ENCODE results near the gene HLA-E. TPM values are rescaled to one million over a fixed set of nuclear protein-coding genes. Genes with fewer than 3 reads are reported as not detected.

The HLA-E gene
- total RNA-seq, 5 donors from 2014 or later (not counting 1 experiment from before 2014, with no cell fraction given), result 1,114 to 1,417 (median 1,253) TPM

- Histone ChIP-seq H3K27me3 (replicated peaks in 1 of 2; ENCODE audit: control insufficient read depth in 2 of 2, extremely low read depth in 1 of 2, insufficient read depth in 2 of 2, low read length in 1 of 2) (peaks cover 30 to 74% of the 10 kb centered on the region in 2 experiments), H3K27ac (ENCODE audit: low read length) (no peak overlapping the region), H3K36me3 (ENCODE audit: control insufficient read depth in 2 of 2, extremely low read depth in 1 of 2, insufficient read depth in 1 of 2, low read length in 1 of 2) (no peaks in the 10 kb centered on the region), H3K4me3 (ENCODE audit: control insufficient read depth in 1 of 2, extremely low read depth in 1 of 2, low read length in 1 of 2) (peak overlapping the region; percentile 15 to 38), H3K4me1 (ENCODE audit: control insufficient read depth in 1 of 2, extremely low read depth in 1 of 2, insufficient read depth in 2 of 2, low read length in 2 of 2) (peaks cover 24 to 47% of the 10 kb centered on the region in 2 experiments), H3K9me3 (no peaks in the 10 kb centered on the region)
- ATAC-seq (replicated peaks in 1 of 4), result peak; percentile 16 to 39 (median 26)
- Mint-ChIP-seq H3K4me1 (peaks cover 46 to 52% (median 49%) of the 10 kb centered on the region in 3 donors), H3K27me3 (peaks cover 73 to 85% of the 10 kb centered on the region in 2 donors), H3K36me3 (no peaks in the 10 kb centered on the region), H3K9me3 (no peaks in the 10 kb centered on the region), H3K4me3 (peak overlapping the region; percentile 61 to 73 (median 69)), H3K27ac (peak overlapping the region; percentile 12 to 64)
- POLR2A ChIA-PET, result no interaction called here
- no peak for DNase-seq
- 0% methylated on average over 4 of the region's 9 CpGs for WGBS (ENCODE audit: insufficient coverage)
- CTCF ChIA-PET, result interaction anchor here in 1 of 2 donors (0.7 to 1.4 kb wide), 6 partner anchors 11 to 637 kb away, joined by 3 to 7 read pairs (median 4); no protein-coding TSS in a partner anchor
Measured at GRCh38 chr6:30450548-30450908, 38.8 kb upstream of the HLA-E start.

GRCh38 chr6:30450909-30451841 is 38.1 kb upstream of the HLA-E start:
- WGBS (ENCODE audit: insufficient coverage), result 3% methylated on average over 46 of the region's 55 CpGs
- H3K27me3 Mint-ChIP-seq, result peaks cover 72 to 84% of the 10 kb centered on the region in 2 donors
- DNase-seq, result peak in 34 of 35 experiments; percentile 30 to 85 (median 57)
- H3K36me3 Mint-ChIP-seq, result no peaks in the 10 kb centered on the region
- Histone ChIP-seq H3K9me3 (no peaks in the 10 kb centered on the region), H3K4me1 (ENCODE audit: control insufficient read depth in 1 of 2, extremely low read depth in 1 of 2, insufficient read depth in 2 of 2, low read length in 2 of 2) (peaks cover 24 to 47% of the 10 kb centered on the region in 2 experiments), H3K27ac (ENCODE audit: low read length) (no peak overlapping the region), H3K36me3 (ENCODE audit: control insufficient read depth in 2 of 2, extremely low read depth in 1 of 2, insufficient read depth in 1 of 2, low read length in 1 of 2) (no peaks in the 10 kb centered on the region), H3K4me3 (ENCODE audit: control insufficient read depth in 1 of 2, extremely low read depth in 1 of 2, low read length in 1 of 2) (peak overlapping the region; percentile 38), H3K27me3 (replicated peaks in 1 of 2; ENCODE audit: control insufficient read depth in 2 of 2, extremely low read depth in 1 of 2, insufficient read depth in 2 of 2, low read length in 1 of 2) (peaks cover 33 to 76% of the 10 kb centered on the region in 2 experiments)
- H3K4me1 Mint-ChIP-seq, result peaks cover 46 to 52% (median 49%) of the 10 kb centered on the region in 3 donors
- CTCF ChIA-PET, result interaction anchor here in 1 of 2 donors (0.5 to 1.4 kb wide), 8 partner anchors 12 to 636 kb away, joined by 3 to 7 read pairs (median 4); no protein-coding TSS in a partner anchor
- ATAC-seq (replicated peaks in 1 of 4), result peak; percentile 80 to 83 (median 82)
- H3K27ac Mint-ChIP-seq, result peak overlapping the region; percentile 43 to 64
- H3K9me3 Mint-ChIP-seq, result no peaks in the 10 kb centered on the region
- POLR2A ChIA-PET, result interaction anchor here in 1 of 2 donors (0.6 kb wide), 1 partner anchor 1087 kb away, joined by 4 read pairs; no protein-coding TSS in a partner anchor
- peak overlapping the region; percentile 61 to 73 (median 69) for H3K4me3 Mint-ChIP-seq

GRCh38 chr6:30452736-30453507 is 36.4 kb upstream of the HLA-E start:
- Histone ChIP-seq H3K4me3 (ENCODE audit: control insufficient read depth in 1 of 2, extremely low read depth in 1 of 2, low read length in 1 of 2) (peak overlapping the region in 1 of 2 donors; percentile 38), H3K9me3 (no peaks in the 10 kb centered on the region), H3K27ac (ENCODE audit: low read length) (no peak overlapping the region), H3K27me3 (replicated peaks in 1 of 2; ENCODE audit: control insufficient read depth in 2 of 2, extremely low read depth in 1 of 2, insufficient read depth in 2 of 2, low read length in 1 of 2) (peaks cover 20 to 78% of the 10 kb centered on the region in 2 experiments), H3K36me3 (ENCODE audit: control insufficient read depth in 2 of 2, extremely low read depth in 1 of 2, insufficient read depth in 1 of 2, low read length in 1 of 2) (no peaks in the 10 kb centered on the region), H3K4me1 (ENCODE audit: control insufficient read depth in 1 of 2, extremely low read depth in 1 of 2, insufficient read depth in 2 of 2, low read length in 2 of 2) (peaks cover 24 to 47% of the 10 kb centered on the region in 2 experiments)
- Mint-ChIP-seq H3K4me3 (peak overlapping the region in 1 of 3 donors; percentile 73), H3K4me1 (peaks cover 46 to 52% (median 49%) of the 10 kb centered on the region in 3 donors), H3K9me3 (no peaks in the 10 kb centered on the region), H3K36me3 (no peaks in the 10 kb centered on the region), H3K27ac (peak overlapping the region in 1 of 2 donors; percentile 36), H3K27me3 (peaks cover 69 to 82% of the 10 kb centered on the region in 2 donors)
- ChIA-PET CTCF (interaction anchor here (0.6 to 2.0 kb wide), 10 partner anchors 11 to 278 kb away, joined by 3 to 7 read pairs (median 4); no protein-coding TSS in a partner anchor), POLR2A (no interaction called here)
- WGBS (ENCODE audit: insufficient coverage), result 24% methylated on average over 41 of the region's 41 CpGs
- ATAC-seq (replicated peaks in 1 of 4) (no peak), DNase-seq (no peak)

- Histone ChIP-seq H3K27ac (ENCODE audit: low read length) (no peak overlapping the region), H3K4me3 (ENCODE audit: control insufficient read depth in 1 of 2, extremely low read depth in 1 of 2, low read length in 1 of 2) (peak overlapping the region; percentile 23 to 38), H3K9me3 (no peaks in the 10 kb centered on the region), H3K27me3 (replicated peaks in 1 of 2; ENCODE audit: control insufficient read depth in 2 of 2, extremely low read depth in 1 of 2, insufficient read depth in 2 of 2, low read length in 1 of 2) (peaks cover 22 to 73% of the 10 kb centered on the region in 2 experiments), H3K4me1 (ENCODE audit: control insufficient read depth in 1 of 2, extremely low read depth in 1 of 2, insufficient read depth in 2 of 2, low read length in 2 of 2) (peaks cover 24 to 47% of the 10 kb centered on the region in 2 experiments), H3K36me3 (ENCODE audit: control insufficient read depth in 2 of 2, extremely low read depth in 1 of 2, insufficient read depth in 1 of 2, low read length in 1 of 2) (no peaks in the 10 kb centered on the region)
- Mint-ChIP-seq H3K27me3 (peaks cover 69 to 82% of the 10 kb centered on the region in 2 donors), H3K27ac (no peak overlapping the region), H3K9me3 (peaks cover 0 to 1% (median 0%) of the 10 kb centered on the region in 3 donors), H3K4me3 (peak overlapping the region; percentile 37 to 59 (median 55)), H3K4me1 (peaks cover 43 to 52% (median 49%) of the 10 kb centered on the region in 3 donors), H3K36me3 (no peaks in the 10 kb centered on the region)
- CTCF ChIA-PET, result interaction anchor here (0.6 to 2.0 kb wide), 13 partner anchors 10 to 277 kb away, joined by 3 to 7 read pairs (median 3); no protein-coding TSS in a partner anchor
- DNase-seq (peak; percentile 54 to 91 (median 80)), ATAC-seq (replicated peaks in 1 of 4) (peak; percentile 64 to 77 (median 72))
- 4% methylated on average over 21 of the region's 26 CpGs for whole genome bisulfite sequencing (ENCODE audit: insufficient coverage)
- POLR2A ChIA-PET, result interaction anchor here in 1 of 2 donors (0.6 kb wide), 1 partner anchor 161 kb away, joined by 11 read pairs; no protein-coding TSS in a partner anchor
Measured at GRCh38 chr6:30453508-30454116, 35.7 kb upstream of the HLA-E start.

GRCh38 chr6:30459145-30459544 is 30.2 kb upstream of the HLA-E start:
- DNase-seq, result no peak
- Histone ChIP-seq H3K4me1 (ENCODE audit: control insufficient read depth in 1 of 2, extremely low read depth in 1 of 2, insufficient read depth in 2 of 2, low read length in 2 of 2) (peaks cover 10 to 19% of the 10 kb centered on the region in 2 experiments), H3K27ac (ENCODE audit: low read length) (no peak overlapping the region), H3K4me3 (ENCODE audit: control insufficient read depth in 1 of 2, extremely low read depth in 1 of 2, low read length in 1 of 2) (no peak overlapping the region), H3K27me3 (replicated peaks in 1 of 2; ENCODE audit: control insufficient read depth in 2 of 2, extremely low read depth in 1 of 2, insufficient read depth in 2 of 2, low read length in 1 of 2) (peaks cover 30 to 66% of the 10 kb centered on the region in 2 experiments), H3K36me3 (ENCODE audit: control insufficient read depth in 2 of 2, extremely low read depth in 1 of 2, insufficient read depth in 1 of 2, low read length in 1 of 2) (no peaks in the 10 kb centered on the region), H3K9me3 (peaks cover 4% of the 10 kb centered on the region)
- Mint-ChIP-seq H3K27ac (no peak overlapping the region), H3K9me3 (peaks cover 0 to 19% (median 12%) of the 10 kb centered on the region in 3 donors), H3K36me3 (peaks cover 5% of the 10 kb centered on the region), H3K27me3 (peaks cover 87 to 89% of the 10 kb centered on the region in 2 donors), H3K4me1 (peaks cover 22 to 32% (median 22%) of the 10 kb centered on the region in 3 donors), H3K4me3 (no peak overlapping the region)
- WGBS (ENCODE audit: insufficient coverage), result no CpG with 5 or more reads among the region's 1 CpG
- POLR2A ChIA-PET, result interaction anchor here in 1 of 2 donors (0.6 to 0.7 kb wide), 3 partner anchors 14 to 247 kb away, joined by 3 to 11 read pairs (median 10); no protein-coding TSS in a partner anchor
- CTCF ChIA-PET, result interaction anchor here in 1 of 2 donors (0.7 kb wide), 1 partner anchor 48 kb away, joined by 5 read pairs; no protein-coding TSS in a partner anchor
- ATAC-seq (replicated peaks in 1 of 4), result no peak
